CD4-positive, alpha-beta T cell (primary cell): ENCODE measurements around the gene DYNLL1. TPM values are rescaled to one million over a fixed set of nuclear protein-coding genes. Genes with fewer than 3 reads are reported as not detected.

Experiments used
- ATAC-seq: fragments of 200-7000 bp; cut with Tn5 transposase; one replicate; pipeline ENCODE4 v1.10.0; 2022; ENCODE audit warnings: mild to moderate bottlenecking; ENCODE audit not compliant: poor library complexity
- CTCF ChIA-PET: fragments of 350-600 bp; sonication (Branson Sonifier 250); formaldehyde crosslinking; loops from one replicate; lab custom pipeline; 2021; ENCODE audit warnings: antibody characterized with exemption, inconsistent platforms; lab: Charles Lee
- POLR2A ChIA-PET: fragments of 350-600 bp; sonication (Branson Sonifier 250); formaldehyde crosslinking; loops from one replicate; lab custom pipeline; 2021; ENCODE audit warnings: antibody characterized with exemption, inconsistent platforms; lab: Charles Lee
- DNase-seq, 14 experiments: peaks; one replicate each; pipeline ENCODE4 v3.0.0-alpha.2; 2013 to 2020; ENCODE audit warnings: mixed read lengths in 2 of 14
- H3K27ac ChIP-seq, 2 donors: one replicate each; pipeline versions ENCODE4 v1.5.1 to v1.7.0; 2013; ENCODE audit warnings: low read length in 2 of 2, low read depth in 1 of 2, mild to moderate bottlenecking in 1 of 2
- H3K27me3 ChIP-seq, 2 experiments: 1 replicate in 1 of 2; 2 replicates in 1 of 2; pipeline versions ENCODE4 v1.6.1 to v1.7.0; 2013; ENCODE audit warnings: low read length in 2 of 2, control low read depth in 1 of 2, mild to moderate bottlenecking in 1 of 2, moderate library complexity in 1 of 2; ENCODE audit not compliant: insufficient read depth in 2 of 2, control insufficient read depth in 1 of 2
- H3K36me3 ChIP-seq: one replicate; pipeline ENCODE4 v1.6.1; 2013; ENCODE audit warnings: low read length, control low read depth; ENCODE audit not compliant: insufficient read depth
- H3K4me1 ChIP-seq: one replicate; pipeline ENCODE4 v1.6.1; 2013; ENCODE audit warnings: low read length, control low read depth; ENCODE audit not compliant: insufficient read depth
- H3K4me3 ChIP-seq: one replicate; pipeline ENCODE4 v1.5.1; 2013; ENCODE audit warnings: mild to moderate bottlenecking, low read length, moderate library complexity
- H3K9me3 ChIP-seq, 2 experiments: 1 replicate in 1 of 2; 2 replicates in 1 of 2; pipeline versions ENCODE4 v1.6.1 to v1.7.0; 2013; ENCODE audit warnings: low read length in 2 of 2, mild to moderate bottlenecking in 2 of 2, control low read depth in 1 of 2, moderate library complexity in 1 of 2; ENCODE audit not compliant: control insufficient read depth in 1 of 2, insufficient read depth in 1 of 2
- H3K27ac Mint-ChIP-seq: one replicate; pipeline ENCODE4 v1.8.0; 2020; ENCODE audit warnings: mixed read lengths
- H3K27me3 Mint-ChIP-seq: one replicate; pipeline ENCODE4 v1.8.0; 2021; ENCODE audit warnings: mixed read lengths
- H3K36me3 Mint-ChIP-seq: one replicate; pipeline ENCODE4 v1.8.0; 2021; ENCODE audit warnings: low read depth, mixed read lengths
- H3K4me1 Mint-ChIP-seq: one replicate; pipeline ENCODE4 v1.8.0; 2021; ENCODE audit warnings: low read depth, mixed read lengths
- H3K4me3 Mint-ChIP-seq: one replicate; pipeline ENCODE4 v1.8.0; 2020; ENCODE audit warnings: mild to moderate bottlenecking, mixed read lengths
- H3K9me3 Mint-ChIP-seq: one replicate; pipeline ENCODE4 v1.8.0; 2020; ENCODE audit warnings: mixed read lengths
- intact Hi-C, 2 experiments: fragments of 100-400 bp; cut with DNase I in 1 of 2; cut with micrococcal nuclease in 1 of 2; formaldehyde crosslinking; loops; one replicate each; pipeline versions ENCODE4 v1.15.1 to v1.9.0; 2023 to 2025; cut with DNase I, micrococcal nuclease
- total RNA-seq, 174 experiments: library from RNA in 2 of 174; stranded (reverse) in 2 of 174; gene quantifications; one replicate each; pipeline ENCODE4 v1.2.3 and lab custom pipeline; 2021 to 2026
- TF ChIP-seq, protein P1 (sequence below): fragments of 200-600 bp; IDR thresholded peaks from one replicate; pipeline ENCODE4 v1.8.0; 2022; ENCODE audit warnings: antibody characterized with exemption, mild to moderate bottlenecking

The DYNLL1 gene
- total RNA-seq, 2 experiments from 2014 or later = 23.6 to 24.5 TPM

DNA sequence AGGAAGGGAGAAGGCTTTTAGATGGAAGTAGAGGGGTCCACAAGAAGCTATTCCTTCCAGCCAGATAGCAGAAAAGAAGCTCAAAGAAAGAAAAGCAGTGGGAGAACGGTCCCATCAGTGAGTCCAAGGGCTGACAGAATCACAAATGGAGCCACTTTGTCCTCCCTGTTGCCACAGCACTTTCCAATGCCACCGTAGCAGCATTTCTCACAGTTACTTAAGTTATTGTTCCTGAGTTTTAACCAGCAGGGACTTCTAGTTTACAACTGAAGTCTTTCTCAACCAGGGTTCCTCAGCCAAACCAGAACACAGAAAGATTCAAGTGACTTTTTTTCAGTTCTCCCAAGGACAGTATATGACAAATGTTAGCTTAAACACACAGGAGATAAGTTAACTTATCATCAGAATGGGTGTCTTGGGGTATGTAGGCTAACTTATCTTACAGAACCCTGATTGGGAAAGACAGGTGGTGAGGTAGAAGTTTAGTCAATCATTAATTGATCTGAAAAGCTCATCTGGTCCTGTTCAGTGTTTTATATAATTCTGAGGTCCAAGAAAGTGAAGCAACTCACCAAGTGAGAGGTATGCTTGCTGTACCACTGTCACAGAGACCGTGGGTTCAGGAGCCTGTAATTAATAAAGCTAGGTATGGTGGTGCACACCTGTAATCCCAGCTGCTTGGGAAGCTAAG lies 42.7 kb upstream of the DYNLL1 start:
- Mint-ChIP-seq H3K9me3 (no peaks in the 10 kb centered on the region), H3K4me1 (peaks cover 9% of the 10 kb centered on the region), H3K4me3 (no peak overlapping the region), H3K36me3 (peaks cover 36% of the 10 kb centered on the region), H3K27me3 (no peaks in the 10 kb centered on the region), H3K27ac (no peak overlapping the region)
- ATAC-seq = no peak
- H3K36me3 ChIP-seq = peaks cover 52% of the 10 kb centered on the region
- CTCF ChIA-PET = interaction anchor here (1.1 to 1.8 kb wide), 4 partner anchors 13 to 151 kb away, joined by 3 to 8 read pairs (median 4); partner anchors contain the start of genes COX6A1, SIRT4 and SRSF9
- no peaks in the 10 kb centered on the region for H3K9me3 ChIP-seq
- H3K27me3 ChIP-seq = no peaks in the 10 kb centered on the region
- TF ChIP-seq, protein P1, sequence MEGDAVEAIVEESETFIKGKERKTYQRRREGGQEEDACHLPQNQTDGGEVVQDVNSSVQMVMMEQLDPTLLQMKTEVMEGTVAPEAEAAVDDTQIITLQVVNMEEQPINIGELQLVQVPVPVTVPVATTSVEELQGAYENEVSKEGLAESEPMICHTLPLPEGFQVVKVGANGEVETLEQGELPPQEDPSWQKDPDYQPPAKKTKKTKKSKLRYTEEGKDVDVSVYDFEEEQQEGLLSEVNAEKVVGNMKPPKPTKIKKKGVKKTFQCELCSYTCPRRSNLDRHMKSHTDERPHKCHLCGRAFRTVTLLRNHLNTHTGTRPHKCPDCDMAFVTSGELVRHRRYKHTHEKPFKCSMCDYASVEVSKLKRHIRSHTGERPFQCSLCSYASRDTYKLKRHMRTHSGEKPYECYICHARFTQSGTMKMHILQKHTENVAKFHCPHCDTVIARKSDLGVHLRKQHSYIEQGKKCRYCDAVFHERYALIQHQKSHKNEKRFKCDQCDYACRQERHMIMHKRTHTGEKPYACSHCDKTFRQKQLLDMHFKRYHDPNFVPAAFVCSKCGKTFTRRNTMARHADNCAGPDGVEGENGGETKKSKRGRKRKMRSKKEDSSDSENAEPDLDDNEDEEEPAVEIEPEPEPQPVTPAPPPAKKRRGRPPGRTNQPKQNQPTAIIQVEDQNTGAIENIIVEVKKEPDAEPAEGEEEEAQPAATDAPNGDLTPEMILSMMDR = no peak
- no peak overlapping the region for H3K27ac ChIP-seq
- intact Hi-C loops = loop anchor here in 1 of 2 experiments (5.0 kb wide), 1 partner anchor 44 kb away; the partner anchor contains the start of gene DYNLL1
- peaks cover 13% of the 10 kb centered on the region for H3K4me1 ChIP-seq
- POLR2A ChIA-PET = interaction anchor here (1.0 to 2.0 kb wide), 2 partner anchors 10 to 13 kb away, joined by 4 to 6 read pairs; no protein-coding TSS in a partner anchor
- H3K4me3 ChIP-seq = no peak overlapping the region
- DNase-seq = no peak

DNA sequence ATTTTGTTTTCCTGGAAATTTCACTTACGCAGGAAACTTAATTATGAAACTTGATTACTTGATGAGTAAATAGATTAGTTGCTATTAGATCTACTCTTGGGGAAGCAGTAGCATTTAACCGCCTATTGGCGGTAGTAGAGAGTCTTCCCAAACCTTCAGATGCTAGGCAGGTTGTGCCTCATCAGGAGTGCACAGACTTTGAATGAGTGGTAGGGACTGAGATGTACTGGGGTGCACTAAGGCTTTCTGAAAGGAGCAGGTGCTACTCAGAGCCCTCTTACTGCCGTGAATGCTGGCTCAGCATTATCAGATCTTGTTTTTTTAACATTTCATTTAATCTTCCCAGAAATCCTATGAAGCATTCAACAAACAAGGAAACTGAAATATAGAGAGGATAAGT lies 41.9 kb upstream of the DYNLL1 start:
- no peaks in the 10 kb centered on the region for H3K9me3 Mint-ChIP-seq
- H3K4me3 ChIP-seq = no peak overlapping the region
- H3K36me3 ChIP-seq = peaks cover 57% of the 10 kb centered on the region
- H3K27me3 Mint-ChIP-seq = no peaks in the 10 kb centered on the region
- CTCF ChIA-PET = interaction anchor here (1.6 to 1.8 kb wide), 2 partner anchors 15 to 152 kb away, joined by 3 to 8 read pairs; partner anchors contain the start of genes SIRT4 and SRSF9
- POLR2A ChIA-PET = interaction anchor here (2.0 kb wide), 1 partner anchor 13 kb away, joined by 6 read pairs; no protein-coding TSS in a partner anchor
- TF ChIP-seq, protein P1 = peak; percentile 61
- peak overlapping the region; percentile 55 for H3K27ac Mint-ChIP-seq
- peaks cover 9% of the 10 kb centered on the region for H3K4me1 ChIP-seq
- DNase-seq (peak in 4 of 14 experiments; percentile 32 to 64 (median 57)), ATAC-seq (peak; percentile 95)
- H3K36me3 Mint-ChIP-seq = peaks cover 44% of the 10 kb centered on the region
- no peaks in the 10 kb centered on the region for H3K9me3 ChIP-seq
- no peaks in the 10 kb centered on the region for H3K27me3 ChIP-seq
- peak overlapping the region; percentile 38 for H3K4me3 Mint-ChIP-seq
- intact Hi-C loops = loop anchor here in 1 of 2 experiments (5.0 kb wide), 1 partner anchor 43 kb away; the partner anchor contains the start of gene DYNLL1
- H3K4me1 Mint-ChIP-seq = peaks cover 8% of the 10 kb centered on the region
- no peak overlapping the region for H3K27ac ChIP-seq

DNA sequence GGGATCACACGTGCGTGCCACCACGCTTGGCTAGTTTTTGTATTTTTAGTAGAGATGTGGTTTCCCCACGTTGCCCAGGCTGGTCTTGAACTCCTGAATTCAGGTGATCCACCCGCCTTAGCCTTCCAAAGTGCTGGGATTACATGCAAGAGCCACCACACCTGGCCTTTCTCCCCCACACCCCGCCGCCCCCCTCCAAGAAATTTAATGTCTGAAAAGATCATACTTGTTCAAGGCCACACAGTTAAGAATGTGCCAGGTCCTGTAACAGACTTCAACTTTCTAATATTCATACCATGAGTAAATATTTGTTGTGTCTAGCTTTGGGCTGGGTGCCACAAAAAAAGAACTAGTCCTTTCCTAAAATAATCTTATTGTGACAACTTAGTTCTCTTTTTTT lies 40.6 kb upstream of the DYNLL1 start:
- Histone ChIP-seq H3K9me3 (no peaks in the 10 kb centered on the region), H3K27ac (no peak overlapping the region), H3K36me3 (peaks cover 66% of the 10 kb centered on the region), H3K4me3 (no peak overlapping the region), H3K4me1 (peaks cover 3% of the 10 kb centered on the region), H3K27me3 (no peaks in the 10 kb centered on the region)
- Mint-ChIP-seq H3K27ac (no peak overlapping the region), H3K27me3 (no peaks in the 10 kb centered on the region), H3K36me3 (peaks cover 57% of the 10 kb centered on the region), H3K4me3 (no peak overlapping the region), H3K4me1 (peaks cover 4% of the 10 kb centered on the region), H3K9me3 (no peaks in the 10 kb centered on the region)
- ChIA-PET POLR2A (interaction anchor here (1.0 kb wide), 1 partner anchor 14 kb away, joined by 5 read pairs; the partner anchor contains the start of gene SRSF9), CTCF (no interaction called here)
- ATAC-seq (no peak), DNase-seq (no peak)
- TF ChIP-seq, protein P1 = no peak
- intact Hi-C loops = no loop called here
